NCI-H2196 (cell line): ENCODE measurements around the gene VARS2.
A peak's percentile ranks its signal among the peaks of the same experiment; 100 is the strongest.
"Not testable (repeated sequence)": the region's sequence is repeated elsewhere in the genome, so short reads cannot be mapped to it uniquely, and the experiment has no call there.

Experiments
- DNase-seq: peaks from one replicate; lab custom pipeline; 2025; ENCODE audit not compliant: unreplicated experiment; lab: John Stamatoyannopoulos, UW

VARS2 gene

DNA sequence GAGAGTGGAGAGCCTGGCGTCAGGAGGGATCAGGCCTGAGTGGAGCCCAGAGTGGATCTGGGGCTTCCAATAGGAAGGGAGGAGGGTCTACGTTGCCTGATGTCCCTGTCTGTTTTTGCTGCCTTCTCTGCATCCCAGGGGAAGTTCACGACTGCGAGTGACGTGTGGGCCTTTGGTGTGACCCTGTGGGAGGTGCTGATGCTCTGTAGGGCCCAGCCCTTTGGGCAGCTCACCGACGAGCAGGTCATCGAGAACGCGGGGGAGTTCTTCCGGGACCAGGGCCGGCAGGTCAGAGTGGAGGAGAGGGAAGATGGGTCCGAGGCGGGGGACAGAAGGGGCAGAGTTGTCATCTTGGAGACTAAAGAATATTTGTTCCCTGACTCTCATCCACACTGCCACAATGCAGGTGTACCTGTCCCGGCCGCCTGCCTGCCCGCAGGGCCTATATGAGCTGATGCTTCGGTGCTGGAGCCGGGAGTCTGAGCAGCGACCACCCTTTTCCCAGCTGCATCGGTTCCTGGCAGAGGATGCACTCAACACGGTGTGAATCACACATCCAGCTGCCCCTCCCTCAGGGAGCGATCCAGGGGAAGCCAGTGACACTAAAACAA, 15.2 kb upstream of the VARS2 start:
- DNase-seq = no peak

DNA sequence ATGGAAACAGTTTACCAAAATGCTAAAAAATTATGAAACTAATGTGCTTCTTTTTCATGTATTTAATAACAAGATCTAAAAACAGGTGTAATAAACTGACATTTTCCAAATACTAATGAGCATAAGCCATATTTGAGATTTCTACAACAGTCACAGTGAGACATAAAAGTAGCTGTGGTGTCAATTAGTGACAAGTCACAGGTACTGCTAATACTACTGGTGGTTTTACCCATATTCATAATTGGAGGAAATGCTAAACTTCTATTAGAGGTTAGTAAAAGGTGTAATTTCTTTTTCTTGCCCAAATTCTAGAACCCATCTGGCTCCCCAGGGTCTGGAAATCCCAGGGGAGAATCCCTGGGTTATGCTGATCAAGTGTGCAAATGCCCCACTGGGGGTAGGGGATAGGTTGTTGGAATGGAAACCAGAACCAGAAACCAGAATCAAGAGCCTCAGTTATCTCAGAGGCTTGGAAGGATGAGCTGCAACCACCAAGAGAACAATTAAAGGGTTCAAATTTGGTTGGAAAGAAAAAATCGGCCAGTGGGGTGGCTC, 13.1 kb upstream of the VARS2 start:
- no peak for DNase-seq

DNA sequence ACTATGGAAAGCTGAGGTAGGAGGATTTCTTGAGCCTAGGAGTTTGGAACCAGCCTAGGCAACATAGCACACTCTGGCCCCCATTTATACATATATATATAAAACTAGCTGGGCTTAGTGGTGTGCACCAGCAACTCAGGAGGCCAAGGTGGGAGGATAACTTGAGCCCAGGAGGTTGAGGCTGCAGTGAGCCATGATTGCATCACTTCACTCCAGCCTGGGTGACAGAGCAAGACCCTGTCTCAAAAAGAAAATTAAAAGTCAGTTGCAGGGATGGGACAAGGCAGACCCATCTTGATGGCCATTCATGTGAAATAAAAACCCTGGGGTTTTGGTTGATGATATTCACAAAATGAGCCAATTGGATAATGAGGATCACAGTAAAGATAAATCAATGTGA, 12.6 kb upstream of the VARS2 start:
- DNase-seq = no peak

DNA sequence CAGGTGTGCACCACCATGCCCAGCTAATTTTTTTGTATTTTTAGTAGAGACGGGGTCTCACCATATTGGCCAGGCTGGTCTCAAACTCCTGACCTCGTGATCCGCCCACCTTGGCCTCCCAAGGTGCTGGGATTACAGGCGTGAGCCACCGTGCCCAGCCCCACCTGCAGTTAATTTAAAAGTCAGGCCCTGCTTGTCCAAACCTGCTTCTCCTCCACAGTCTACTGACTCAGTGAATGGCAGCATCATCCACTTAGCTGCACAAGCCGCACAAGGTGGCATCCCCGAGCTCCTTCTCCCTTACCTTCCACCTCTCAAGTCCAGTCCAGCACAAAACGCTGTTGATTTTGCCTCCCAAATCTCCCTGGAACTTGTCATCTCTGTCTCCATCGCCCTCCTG, 11.8 kb upstream of the VARS2 start:
- not testable (repeated sequence) for DNase-seq

DNA sequence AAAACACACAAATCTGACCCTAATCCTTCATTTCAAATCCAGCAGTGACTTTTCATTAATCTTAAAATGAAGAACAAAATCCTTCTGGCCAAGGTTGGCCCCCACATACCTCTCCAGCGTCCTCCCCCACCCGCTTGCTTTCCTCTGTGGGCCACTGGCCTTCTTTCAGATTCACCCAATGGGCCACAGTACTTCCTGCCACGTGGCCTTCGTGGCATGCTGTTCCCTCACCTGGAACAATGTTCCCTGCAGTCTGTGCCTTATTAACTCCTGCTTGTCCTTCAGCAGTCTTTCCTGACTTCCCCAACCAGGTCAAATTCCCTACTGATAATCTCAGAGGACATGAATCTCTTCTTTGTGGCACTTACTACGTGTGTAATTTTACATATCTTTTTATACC, 11.3 kb upstream of the VARS2 start:
- DNase-seq = no peak

DNA sequence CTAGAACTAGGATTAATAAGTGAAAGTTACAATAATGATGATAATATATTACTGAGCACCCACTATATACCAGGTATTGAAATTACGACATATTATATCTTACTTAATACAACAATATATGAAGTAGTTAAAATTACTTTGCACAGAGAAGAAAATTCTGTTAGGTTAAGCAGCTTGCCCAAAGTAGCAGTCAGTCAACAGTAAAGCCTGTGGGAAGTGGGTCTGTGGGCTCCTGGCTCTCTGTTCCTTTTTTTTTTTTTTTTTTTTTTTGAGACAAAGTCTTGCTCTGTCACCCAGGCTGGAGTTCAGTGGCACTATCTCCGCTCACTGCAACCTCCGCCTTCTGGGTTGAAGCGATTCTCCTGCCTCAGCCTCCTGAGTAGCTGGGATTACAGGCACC, 10.8 kb upstream of the VARS2 start:
- no peak for DNase-seq

DNA sequence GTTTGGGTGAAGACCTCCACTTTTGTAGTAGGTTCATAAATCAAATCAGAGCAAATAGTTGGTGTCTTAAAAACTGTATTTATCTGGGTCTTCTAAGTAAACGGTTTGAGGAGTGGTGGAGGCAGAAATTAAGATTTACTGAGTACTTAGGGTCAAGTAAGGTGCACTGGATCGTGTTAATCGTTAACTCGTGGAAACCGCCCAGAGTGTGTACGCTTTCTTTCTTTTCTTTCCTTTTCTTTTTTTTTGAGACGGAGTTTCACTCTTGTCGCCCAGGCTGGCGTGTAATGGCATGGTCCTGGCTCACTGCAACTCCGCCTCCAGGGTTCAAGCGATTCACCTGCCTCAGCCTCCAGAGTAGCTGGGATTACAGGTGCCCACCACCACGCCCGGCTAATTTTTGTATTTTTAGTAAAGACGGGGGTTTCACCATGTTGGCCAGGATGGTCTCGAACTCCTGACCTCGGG, 6.7 kb upstream of the VARS2 start:
- not testable (repeated sequence) for DNase-seq

DNA sequence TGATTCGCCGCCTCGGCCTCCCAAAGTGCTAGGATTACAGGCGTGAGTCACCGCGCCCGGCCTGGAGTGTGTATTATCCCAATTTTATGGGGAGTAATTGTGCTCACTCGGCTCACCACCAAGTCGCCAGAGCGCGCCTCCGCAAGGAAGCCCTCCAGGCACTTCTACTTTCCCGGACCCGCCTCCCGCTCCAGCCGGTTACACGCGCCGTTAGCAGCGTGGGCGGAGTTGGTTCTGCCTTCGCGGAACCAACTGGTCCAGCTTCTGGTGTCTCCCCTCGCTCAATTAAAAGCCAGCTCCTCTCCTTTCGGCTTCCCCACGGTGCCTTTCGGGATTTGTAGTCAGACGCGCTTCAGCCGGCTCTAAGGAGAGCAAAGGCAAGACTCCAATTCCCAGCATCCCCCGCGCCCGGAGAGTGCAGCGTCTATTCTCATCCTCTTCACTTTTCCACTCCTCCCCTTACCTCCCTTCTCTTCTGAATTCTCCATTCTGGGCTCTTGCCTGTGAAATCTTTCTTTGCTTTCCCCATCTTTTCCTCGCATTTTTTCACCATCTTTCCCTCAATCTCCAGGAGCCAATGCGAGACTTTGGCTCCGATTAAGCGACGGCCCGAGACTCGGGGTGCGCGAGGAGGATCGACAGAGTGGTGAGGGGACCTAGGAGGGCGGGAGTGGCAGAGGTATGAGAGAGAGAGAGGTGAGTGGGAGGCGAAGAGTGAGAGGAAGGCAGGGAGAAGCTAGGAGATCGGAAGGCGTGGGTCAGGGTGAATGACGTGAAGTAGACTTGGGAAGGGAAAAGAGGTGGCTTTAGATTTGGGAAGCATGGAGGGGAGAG, 6.1 kb upstream of the VARS2 start, which contains the start of gene GTF2H4:
TSS of gene GTF2H4 (plus strand) at position 450 of the 834 bp plus-strand sequence.
- peak; percentile 99 for DNase-seq

DNA sequence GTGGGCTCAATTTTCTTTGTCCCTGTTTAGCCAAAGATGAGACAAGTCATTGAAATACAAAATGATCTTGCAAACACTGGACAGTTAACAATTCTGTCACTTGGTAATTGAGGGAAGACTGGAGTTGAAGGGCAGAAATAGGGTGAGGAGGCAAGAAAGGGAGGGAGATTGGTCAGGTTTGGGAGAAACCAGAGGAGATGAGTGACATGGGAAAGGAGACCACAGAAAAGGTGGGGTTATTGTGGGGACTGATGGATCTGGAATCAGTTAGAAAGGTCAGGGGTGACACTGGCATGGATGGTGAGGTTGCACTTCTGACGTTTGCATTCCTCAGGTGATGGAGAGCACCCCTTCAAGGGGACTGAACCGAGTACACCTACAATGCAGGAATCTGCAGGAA, 5.3 kb upstream of the VARS2 start:
- DNase-seq = no peak

DNA sequence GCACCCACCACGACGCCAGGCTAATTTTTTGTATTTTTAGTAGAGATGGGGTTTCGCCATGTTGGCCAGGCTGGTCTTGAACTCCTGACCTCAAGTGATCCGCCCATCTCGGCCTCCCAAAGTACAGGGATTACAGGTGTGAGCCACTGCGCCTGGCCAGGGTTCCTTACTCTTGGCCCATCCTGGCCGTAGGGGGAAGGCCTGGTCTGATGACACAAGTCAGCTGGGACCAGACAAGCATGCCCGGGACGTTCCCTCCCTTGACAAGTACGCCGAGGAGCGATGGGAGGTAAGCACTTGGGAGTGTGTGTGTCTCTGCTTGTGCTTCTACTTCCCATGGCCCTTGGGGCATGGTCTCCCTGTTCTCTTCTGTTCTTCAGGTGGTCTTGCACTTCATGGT, 3.6 kb upstream of the VARS2 start:
- not testable (repeated sequence) for DNase-seq

DNA sequence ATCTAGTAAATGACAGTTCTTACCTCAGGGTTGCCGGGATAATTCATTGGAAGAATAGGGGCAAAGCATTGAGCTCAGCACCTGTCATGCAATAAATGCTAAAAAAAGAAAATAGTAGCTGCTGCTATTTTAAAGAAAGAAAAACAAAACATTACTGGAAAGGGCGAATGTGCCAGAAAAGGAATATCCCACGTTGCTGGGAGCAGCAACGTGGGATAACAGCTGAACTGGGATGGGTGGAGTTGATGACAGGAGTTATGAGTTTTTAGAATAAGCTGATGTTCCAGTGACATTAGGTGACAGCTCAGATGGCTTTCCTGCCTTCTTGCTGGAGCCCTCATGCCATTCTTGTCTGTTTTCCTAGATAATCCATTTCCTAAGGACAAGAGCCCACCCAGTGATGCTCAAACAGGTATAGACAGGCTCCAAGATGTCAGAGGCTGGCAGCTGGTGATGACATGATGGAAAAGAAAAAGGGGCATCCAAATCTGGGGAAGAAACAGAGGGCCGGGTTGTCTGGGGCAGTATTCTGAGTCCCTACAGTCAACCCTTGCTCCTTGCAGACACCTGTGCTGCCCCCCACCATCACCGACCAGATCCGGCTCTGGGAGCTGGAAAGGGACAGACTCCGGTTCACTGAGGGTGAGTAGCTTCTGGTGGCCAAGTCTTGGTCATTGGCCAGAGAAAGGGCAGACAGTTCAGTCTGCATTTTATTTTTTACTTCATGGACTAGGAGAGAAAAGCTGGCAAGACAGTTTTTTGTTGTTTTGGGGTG, 1.1 kb upstream of the VARS2 start:
- no peak for DNase-seq

DNA sequence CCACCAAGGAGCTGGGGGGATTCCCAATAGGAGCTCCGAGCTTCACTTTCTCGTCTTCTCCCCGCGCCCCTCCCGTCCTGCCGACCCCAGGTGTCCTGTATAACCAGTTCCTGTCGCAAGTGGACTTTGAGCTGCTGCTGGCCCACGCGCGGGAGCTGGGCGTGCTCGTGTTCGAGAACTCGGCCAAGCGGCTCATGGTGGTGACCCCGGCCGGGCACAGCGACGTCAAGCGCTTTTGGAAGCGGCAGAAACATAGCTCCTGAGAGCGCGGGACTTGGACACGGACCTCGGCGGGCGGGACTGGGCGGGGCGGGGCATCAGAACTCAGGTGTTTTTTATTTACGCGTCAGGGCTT, 340 bp upstream of the VARS2 start:
- no peak for DNase-seq

DNA sequence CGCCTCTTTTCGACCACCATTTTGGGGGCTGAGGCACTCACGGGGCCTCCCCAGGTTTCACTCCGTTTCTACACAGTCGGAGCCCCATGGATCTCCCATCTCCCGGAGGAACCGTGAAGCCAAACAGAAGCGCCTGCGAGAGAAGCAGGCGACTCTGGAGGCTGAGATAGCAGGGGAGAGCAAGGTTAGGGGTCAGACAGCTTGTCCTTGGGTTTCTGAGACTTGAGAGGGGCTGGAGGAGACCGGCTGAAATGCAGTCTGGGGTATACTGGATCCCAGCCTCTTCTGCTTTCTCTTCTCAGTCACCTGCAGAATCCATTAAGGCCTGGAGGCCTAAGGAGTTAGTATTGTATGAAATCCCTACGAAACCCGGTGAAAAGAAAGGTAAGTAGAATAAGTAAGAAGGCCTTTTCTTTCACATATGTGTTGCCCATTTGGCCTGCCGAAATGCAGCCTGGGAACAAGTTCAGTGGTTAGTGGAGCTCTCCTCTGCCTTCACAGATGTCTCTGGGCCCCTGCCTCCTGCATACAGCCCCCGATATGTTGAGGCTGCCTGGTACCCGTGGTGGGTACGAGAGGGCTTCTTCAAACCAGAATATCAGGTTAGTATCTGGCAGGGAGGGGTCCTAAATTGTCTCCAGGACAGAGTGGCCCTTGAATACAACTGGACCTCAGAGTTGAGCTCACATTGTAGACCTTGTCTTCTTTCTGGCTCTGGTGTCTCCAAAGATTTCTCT, 984 bp downstream of the VARS2 start:
- no peak for DNase-seq

DNA sequence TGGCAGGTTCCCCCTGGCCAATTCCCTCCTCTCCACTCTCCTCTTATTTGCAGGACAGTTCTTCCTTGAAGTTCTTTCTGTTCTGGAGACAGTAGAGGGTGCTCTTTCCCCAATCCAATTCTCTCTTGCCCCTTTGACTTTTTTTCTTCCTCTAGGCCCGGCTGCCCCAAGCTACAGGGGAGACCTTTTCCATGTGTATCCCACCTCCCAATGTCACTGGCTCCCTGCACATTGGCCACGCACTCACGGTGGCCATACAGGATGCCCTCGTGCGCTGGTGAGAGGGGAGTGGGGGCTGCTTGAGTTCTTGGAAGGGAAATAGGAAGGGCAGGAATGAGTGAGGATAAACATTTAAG, 1.5 kb downstream of the VARS2 start:
- DNase-seq = peak; percentile 51

DNA sequence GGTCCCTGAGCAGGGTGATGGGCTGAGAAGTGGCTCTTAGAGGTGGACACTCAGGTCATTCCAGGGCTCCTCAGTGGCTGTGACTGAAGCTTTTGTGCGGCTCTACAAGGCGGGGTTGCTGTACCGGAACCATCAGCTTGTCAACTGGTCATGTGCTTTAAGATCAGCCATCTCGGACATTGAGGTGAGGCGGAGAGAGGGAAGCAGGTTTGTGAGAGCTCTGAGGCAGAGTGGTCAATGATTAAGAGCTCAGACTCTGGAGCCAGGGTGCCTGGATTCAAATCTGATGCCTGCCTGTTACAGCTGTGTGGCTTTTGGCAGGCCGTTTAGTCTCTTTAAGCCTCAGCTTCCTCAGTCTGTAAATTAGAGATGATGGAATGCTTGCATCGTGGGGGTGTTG, 3.0 kb downstream of the VARS2 start:
- no peak for DNase-seq

DNA sequence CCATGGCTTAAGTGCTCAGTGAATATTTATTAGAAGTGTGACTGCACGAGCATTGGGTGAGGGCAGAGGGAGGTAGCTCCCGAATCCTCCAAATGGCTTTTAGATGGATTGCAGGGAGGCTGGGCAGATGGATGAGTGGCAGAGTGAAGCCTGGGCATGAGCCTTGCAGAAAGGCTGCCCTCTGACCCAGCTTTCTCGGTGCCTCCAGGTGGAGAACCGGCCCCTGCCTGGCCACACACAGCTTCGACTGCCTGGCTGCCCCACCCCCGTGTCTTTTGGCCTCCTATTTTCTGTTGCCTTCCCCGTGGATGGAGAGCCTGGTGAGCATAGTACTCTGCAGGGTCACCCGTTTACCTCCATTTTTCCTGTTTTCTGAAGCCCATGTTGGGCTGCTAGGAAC, 3.4 kb downstream of the VARS2 start:
- no peak for DNase-seq

DNA sequence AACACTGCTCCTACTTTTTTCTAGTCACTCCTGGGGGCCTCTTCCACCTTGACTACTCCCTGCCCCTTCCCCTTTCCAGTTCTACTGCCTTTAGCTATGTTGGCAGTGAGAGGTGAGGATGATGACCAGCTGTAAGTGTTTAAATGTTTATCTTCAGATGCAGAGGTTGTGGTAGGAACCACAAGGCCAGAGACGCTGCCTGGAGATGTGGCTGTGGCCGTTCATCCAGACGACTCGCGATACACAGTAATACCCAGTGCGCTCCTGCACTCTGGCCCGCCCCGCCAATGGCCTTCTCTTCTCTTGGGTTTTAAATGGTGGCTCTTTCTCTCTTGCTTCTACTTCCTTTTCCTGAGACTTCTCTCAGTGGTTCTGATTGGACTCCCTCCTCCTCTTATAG, 4.6 kb downstream of the VARS2 start:
- DNase-seq = no peak

DNA sequence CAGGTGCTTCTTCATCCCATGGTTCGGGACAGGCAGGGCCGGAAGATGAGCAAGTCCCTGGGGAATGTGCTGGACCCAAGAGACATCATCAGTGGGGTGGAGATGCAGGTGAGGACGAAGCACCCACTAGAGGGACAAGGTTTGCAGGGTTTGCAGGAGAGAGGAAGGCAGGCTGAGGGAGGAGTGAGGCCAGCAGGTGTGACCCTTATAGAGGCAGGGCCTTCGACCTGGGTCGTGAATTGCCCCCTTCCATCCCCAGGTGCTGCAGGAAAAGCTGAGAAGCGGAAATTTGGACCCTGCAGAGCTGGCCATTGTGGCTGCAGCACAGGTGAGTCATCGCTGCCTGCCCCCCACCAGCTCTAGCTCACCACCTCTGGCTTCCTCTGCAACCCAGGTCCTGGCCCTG, 8.4 kb downstream of the VARS2 start:
- no peak for DNase-seq

DNA sequence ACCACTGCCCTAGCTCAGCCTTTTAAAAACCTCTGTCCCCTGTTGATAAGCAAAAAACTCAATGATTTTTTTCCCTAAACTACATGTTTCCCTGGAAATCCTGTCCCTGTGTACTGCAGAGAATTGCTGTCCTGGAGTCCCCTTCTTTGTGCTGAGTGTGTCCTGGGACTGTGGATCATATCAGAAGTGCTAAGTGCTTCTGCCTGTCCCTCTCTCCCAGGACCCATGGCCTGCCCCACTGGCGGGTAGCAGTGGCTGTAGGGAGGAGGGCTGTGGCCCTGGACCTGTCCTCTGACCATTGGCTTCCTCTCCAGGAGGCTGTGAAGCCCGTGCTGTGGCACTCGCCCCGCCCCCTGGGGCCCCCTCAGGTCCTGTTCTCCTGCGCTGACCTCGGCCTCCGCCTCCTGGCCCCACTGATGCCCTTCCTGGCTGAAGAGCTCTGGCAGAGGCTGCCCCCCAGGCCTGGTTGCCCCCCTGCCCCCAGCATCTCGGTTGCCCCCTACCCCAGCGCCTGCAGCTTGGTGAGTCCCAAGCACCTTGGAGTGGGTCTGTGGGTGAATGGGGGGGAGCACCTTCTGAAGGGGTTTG, 10.1 kb downstream of the VARS2 start:
- not testable (repeated sequence) for DNase-seq

DNA sequence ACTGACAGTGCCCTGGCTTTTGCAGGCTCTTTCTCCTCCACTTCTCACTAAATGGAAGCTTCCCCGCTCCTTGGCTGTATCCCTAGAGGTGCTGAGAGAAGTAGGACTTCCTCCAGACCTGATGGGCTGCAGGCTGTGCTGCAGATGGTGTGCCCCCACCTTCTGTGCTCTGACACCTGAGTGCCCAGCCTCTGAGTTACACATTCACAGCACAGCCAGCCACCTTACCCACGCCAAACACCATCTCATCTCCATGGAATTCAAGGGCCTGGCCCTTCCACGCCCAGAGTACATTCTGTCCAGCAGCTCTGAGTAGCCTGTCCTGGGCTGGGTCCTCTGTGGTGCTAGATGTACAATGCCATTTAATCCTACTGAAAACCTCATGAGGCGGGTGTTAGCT, 12.6 kb downstream of the VARS2 start:
- DNase-seq = no peak

DNA sequence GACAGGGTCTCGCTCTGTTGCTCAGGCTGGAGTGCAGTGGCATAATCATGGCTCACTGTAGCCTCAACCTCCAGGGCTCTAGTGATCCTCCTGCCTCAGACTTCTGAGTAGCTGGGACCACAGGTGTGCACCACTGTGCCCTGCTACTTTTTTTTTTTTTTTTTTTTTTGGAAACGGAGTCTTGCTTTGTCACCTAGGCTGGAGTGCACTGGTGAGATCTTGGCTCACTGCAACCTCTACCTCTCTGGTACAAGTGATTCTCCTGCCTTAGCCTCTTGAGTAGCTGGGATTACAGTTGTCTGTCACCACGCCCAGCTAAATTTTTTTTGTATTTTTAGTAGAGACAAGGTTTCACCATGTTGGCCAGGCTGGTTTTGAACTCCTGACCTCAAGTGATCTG, 13.0 kb downstream of the VARS2 start:
- not testable (repeated sequence) for DNase-seq
